ENCODE results near the gene CHD5.
"Not testable (repeated sequence)": the region's sequence is repeated elsewhere in the genome, so short reads cannot be mapped to it uniquely, and the experiment has no call there.

The CHD5 gene

GRCh38 chr1:6180268-6180706 is at the start of gene CHD5:
Gene CHD5 (minus strand): TSS chr1:6180321. CDS start chr1:6180023, 298 bp downstream.
- no peak for FAIRE-seq
- DNase-seq (ENCODE audit: insufficient read length, low spot score), result no peak
- no peak for TF ChIP-seq POLR2A (IDR thresholded peaks at IDR 0.05; ENCODE audit: low read depth, low read length)

DNA sequence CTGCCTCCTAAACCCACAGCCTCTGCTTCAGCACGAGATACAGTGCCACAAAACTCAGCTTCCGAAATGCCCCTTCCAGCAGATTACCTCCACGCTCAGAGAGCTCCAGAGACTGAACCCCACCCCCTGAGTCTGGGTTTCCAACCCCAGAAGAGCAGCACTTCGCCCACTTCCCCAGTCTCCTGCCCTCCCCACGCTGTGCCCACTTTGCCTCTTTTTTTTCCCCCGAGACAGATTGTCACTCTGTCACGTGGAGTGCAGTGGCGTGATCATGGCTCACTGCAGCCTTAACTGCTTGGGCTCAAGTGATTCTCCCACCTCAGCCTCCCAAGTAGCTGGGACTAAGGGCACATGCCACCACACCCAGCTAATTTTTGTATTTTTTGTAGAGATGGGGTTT is 45.5 kb upstream of the CHD5 start:
- no peak for DNase-seq (ENCODE audit: insufficient read length, low spot score)
- TF ChIP-seq POLR2A (IDR thresholded peaks at IDR 0.05; ENCODE audit: low read depth, low read length), result no peak
- FAIRE-seq, result no peak

DNA sequence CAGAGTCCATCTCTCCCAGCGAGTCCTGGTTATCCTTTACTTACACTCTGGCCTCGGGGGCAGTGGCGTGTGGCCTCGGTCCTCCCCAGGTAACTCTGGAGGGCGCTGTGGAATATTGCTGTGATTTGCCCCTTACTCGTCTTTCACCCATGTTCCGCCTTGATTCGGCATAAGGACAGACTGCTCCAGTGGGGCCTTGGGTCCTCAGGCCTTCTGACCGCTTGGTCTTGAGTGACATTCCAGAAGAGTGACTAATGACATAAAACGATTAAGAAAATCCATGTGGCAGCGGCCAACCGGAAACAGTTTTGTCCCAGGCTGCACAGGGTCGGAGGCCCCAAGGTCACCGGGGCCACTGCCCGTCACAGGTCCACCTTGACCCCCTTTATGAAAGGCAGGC is 44.6 kb upstream of the CHD5 start:
- no peak for TF ChIP-seq POLR2A (IDR thresholded peaks at IDR 0.05; ENCODE audit: low read depth, low read length)
- no peak for FAIRE-seq
- no peak for DNase-seq (ENCODE audit: insufficient read length, low spot score)

DNA sequence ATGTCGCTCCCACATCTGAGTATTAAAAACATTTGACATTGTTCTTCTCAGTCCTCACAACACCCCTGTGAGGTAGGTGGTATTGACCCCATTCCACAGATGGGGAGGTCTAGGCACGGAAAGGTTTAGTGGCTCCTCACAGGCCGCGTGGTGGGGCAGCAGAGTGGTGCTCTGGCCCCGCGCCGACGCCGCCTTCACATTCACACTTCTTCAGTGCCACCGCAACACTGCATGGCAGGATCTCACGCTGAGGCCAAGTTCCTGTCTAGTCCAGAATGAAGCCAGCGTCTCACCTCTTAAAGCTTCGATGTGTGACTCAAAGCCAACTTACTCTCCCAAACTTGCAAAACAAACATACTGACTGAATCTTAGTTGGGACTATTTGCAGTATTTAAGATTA is 43.5 kb upstream of the CHD5 start:
- FAIRE-seq (no peak), DNase-seq (ENCODE audit: insufficient read length, low spot score) (no peak)
- TF ChIP-seq POLR2A (IDR thresholded peaks at IDR 0.05; ENCODE audit: low read depth, low read length), result no peak

DNA sequence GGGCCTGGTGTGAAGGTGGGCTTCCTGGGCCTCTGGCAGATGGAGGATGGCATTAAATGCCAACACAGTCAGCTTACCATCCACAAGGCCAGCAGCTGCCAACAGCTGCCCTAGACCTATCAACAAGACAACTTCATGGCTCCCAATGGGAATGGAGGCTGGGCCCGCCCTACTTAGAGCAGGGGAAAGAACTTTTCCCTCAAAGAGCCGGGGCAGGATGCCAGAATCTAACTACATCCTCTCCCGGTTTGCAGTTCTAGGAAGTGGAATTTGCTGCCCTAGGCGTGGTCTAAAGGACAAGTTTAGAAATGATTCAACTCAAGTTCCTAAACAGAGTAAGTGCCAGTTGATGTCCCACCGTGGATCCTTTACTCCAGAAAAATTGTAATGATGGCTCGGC is 42.5 kb upstream of the CHD5 start:
- FAIRE-seq (no peak), DNase-seq (ENCODE audit: insufficient read length, low spot score) (no peak)
- TF ChIP-seq POLR2A (IDR thresholded peaks at IDR 0.05; ENCODE audit: low read depth, low read length), result no peak

GRCh38 chr1:6221210-6221784 is 41.2 kb upstream of the CHD5 start:
- DNase-seq (ENCODE audit: insufficient read length, low spot score), result no peak
- TF ChIP-seq POLR2A (IDR thresholded peaks at IDR 0.05; ENCODE audit: low read depth, low read length), result no peak
- no peak for FAIRE-seq

DNA sequence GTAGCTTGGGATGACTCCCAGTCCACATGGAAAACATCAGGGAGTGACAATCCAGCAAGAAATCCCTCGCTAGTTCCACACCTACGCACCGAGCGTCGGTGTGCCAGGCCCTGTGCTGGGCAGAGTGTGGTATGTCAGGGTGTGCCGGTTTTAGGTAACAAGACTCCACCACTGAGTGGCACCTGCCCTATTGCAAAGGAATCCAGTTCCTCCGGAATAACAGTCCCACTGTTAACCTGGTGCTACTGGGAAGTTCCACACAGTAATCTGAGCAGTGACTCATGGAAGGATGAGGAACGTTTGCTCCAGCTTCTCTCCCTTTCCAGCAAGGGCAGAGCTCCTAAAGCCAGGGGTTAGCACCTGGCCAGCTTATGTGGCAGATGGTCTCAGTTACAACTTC is 40.1 kb upstream of the CHD5 start:
- no peak for FAIRE-seq
- DNase-seq (ENCODE audit: insufficient read length, low spot score), result no peak
- TF ChIP-seq POLR2A (IDR thresholded peaks at IDR 0.05; ENCODE audit: low read depth, low read length), result no peak

DNA sequence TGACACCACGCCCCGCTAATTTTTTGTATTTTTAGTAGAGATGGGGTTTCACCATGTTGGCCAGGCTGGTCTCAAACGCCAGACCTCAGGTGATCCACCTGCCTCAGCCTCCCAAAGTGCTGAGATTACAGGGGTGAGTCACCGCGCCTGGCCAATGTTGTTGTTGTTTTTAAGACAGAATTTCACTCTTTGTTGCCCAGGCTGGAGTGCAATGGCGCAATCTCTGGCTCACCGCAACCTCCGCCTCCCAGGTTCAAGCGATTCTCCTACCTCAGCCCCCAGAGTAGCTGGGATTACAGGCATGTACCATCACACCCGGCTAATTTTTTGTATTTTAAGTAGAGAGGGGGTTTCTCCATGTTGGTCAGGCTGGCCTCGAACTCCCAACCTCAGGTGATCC is 39.5 kb upstream of the CHD5 start:
- not testable (repeated sequence) for FAIRE-seq; DNase-seq (ENCODE audit: insufficient read length, low spot score)

DNA sequence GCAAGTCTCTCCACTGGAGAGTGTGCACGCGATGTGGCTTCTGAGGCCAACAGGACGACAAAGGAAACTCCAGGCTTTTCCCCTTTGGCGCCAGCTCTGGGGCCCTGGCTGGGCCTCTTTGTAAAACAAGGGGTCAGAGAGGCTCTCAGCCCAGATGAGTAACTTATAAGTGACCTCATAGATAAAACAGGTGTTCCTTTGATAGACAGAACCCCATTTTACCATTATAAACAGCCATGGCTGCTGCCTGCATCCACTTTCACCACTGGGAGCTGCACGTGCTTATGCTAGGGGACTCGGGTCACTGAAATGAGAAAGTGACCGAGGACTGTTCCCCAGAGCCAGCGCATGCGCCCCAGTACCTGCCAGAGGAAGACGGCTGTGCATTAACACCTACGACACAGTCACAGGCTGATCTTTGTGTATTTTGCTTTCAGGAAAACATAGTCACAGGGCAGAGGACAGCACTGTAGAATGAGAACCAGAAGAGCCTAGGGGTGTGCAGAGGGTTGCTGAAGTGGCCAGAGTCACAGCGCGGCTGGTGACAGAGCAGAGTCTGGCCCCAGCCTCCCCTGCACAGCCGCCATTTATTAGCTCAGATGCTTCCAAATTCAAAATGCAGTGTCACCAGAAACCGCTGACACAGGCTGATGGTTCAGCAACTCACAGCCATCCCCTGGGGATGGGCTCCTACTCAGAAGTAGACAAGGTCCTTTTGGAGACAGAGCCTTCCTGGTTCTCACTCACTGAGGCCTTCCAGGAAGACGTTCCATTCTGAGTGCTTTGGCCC is 38.4 kb upstream of the CHD5 start:
- DNase-seq (ENCODE audit: insufficient read length, low spot score), result no peak
- no peak for TF ChIP-seq POLR2A (IDR thresholded peaks at IDR 0.05; ENCODE audit: low read depth, low read length)
- no peak for FAIRE-seq

GRCh38 chr1:6212193-6212959 is 32.3 kb upstream of the CHD5 start:
- no peak for TF ChIP-seq POLR2A (IDR thresholded peaks at IDR 0.05; ENCODE audit: low read depth, low read length)
- FAIRE-seq (no peak), DNase-seq (ENCODE audit: insufficient read length, low spot score) (no peak)

- DNase-seq (ENCODE audit: insufficient read length, low spot score) (no peak), FAIRE-seq (no peak)
- TF ChIP-seq POLR2A (IDR thresholded peaks at IDR 0.05; ENCODE audit: low read depth, low read length), result no peak
Observed at GRCh38 chr1:6211731-6212130, 31.6 kb upstream of the CHD5 start.

DNA sequence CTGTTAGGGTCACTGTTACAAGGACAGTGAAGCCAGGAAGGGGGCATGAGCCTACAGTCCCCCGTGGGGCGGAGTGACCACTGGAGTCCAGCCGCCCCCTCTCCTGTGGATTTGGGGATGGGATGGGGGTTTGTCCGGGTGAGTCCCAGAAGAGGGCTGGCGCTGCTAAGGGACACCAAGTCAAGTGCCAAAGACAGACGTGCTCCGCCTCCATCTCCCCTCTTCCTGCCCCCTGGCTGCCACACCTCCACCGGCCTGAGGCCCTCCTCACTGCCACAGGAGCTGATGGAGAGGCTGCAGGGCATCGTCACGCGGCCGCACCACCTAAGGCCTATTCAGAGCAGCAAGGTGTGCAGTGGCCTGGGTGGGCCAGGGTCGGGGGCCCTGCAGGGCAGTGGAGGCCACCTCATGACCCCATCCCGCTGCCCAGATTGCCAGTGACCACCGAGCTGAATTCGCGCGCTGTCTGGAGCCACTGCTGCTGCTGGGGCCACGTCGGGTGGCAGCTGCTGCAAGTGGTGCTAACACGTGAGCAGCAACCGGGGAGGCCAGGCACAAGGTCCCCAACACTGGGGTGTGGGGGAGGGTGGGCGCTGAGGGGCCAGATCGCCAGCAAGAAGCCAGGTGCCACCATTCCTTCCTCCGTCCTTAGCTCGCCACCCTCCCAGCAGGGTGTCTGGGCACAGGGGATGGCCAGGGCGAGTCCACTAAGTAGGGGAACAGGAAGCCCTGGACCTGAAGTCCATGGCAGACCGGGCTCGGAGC is 30.7 kb upstream of the CHD5 start:
- FAIRE-seq (no peak), DNase-seq (ENCODE audit: insufficient read length, low spot score) (no peak)
- TF ChIP-seq POLR2A (IDR thresholded peaks at IDR 0.05; ENCODE audit: low read depth, low read length), result no peak

GRCh38 chr1:6209661-6210580 is 29.8 kb upstream of the CHD5 start:
- FAIRE-seq (no peak), DNase-seq (ENCODE audit: insufficient read length, low spot score) (no peak)
- TF ChIP-seq POLR2A (IDR thresholded peaks at IDR 0.05; ENCODE audit: low read depth, low read length), result no peak

Data from H54 (cell line).